Measurements from ENCODE around the gene SPIN3. TPM values are rescaled to one million over a fixed set of nuclear protein-coding genes. Genes with fewer than 3 reads are reported as not detected.
"Not testable (repeated sequence)": the region's sequence is repeated elsewhere in the genome, so short reads cannot be mapped to it uniquely, and the experiment has no call there.

The SPIN3 gene
- total RNA-seq, 1 donor from 2014 or later: 7.1 TPM

GRCh38 chrX:56947699-56948098 is 47.6 kb downstream of the SPIN3 start:
- no peak for TF ChIP-seq CTCF (IDR thresholded peaks at IDR 0.05; ENCODE audit: insufficient read depth, low read length, severe bottlenecking)
- no peak for FAIRE-seq

GRCh38 chrX:56946201-56946600 is 49.1 kb downstream of the SPIN3 start:
- H3K27me3 ChIP-seq (ENCODE audit: control insufficient read depth, insufficient read depth, low read length); H3K36me3 ChIP-seq (ENCODE audit: control insufficient read depth, insufficient read depth, low read length); H3K4me3 ChIP-seq (ENCODE audit: low read depth, low read length); FAIRE-seq: not testable (repeated sequence)
- DNase-seq (ENCODE audit: low read depth): peak; percentile 85

More at GRCh38 chrX:56947699-56948098, 47.6 kb downstream of the SPIN3 start:
- no peaks in the 10 kb centered on the region for H3K27me3 ChIP-seq (ENCODE audit: control insufficient read depth, insufficient read depth, low read length)
- no peaks in the 10 kb centered on the region for H3K36me3 ChIP-seq (ENCODE audit: control insufficient read depth, insufficient read depth, low read length)
- H3K4me3 ChIP-seq (ENCODE audit: low read depth, low read length): no peak overlapping the region
- peak; percentile 75 for DNase-seq (ENCODE audit: low read depth)

GRCh38 chrX:56945226-56945625 is 50.1 kb downstream of the SPIN3 start:
- DNase-seq (ENCODE audit: low read depth); H3K36me3 ChIP-seq (ENCODE audit: control insufficient read depth, insufficient read depth, low read length); H3K27me3 ChIP-seq (ENCODE audit: control insufficient read depth, insufficient read depth, low read length); FAIRE-seq; H3K4me3 ChIP-seq (ENCODE audit: low read depth, low read length): not testable (repeated sequence)

GRCh38 chrX:56943264-56943663 is 52.1 kb downstream of the SPIN3 start:
- TF ChIP-seq CTCF (IDR thresholded peaks at IDR 0.05; ENCODE audit: insufficient read depth, low read length, severe bottlenecking): no peak
- no peaks in the 10 kb centered on the region for H3K36me3 ChIP-seq (ENCODE audit: control insufficient read depth, insufficient read depth, low read length)
- H3K4me3 ChIP-seq (ENCODE audit: low read depth, low read length): no peak overlapping the region
- no peak for DNase-seq (ENCODE audit: low read depth)
- H3K27me3 ChIP-seq (ENCODE audit: control insufficient read depth, insufficient read depth, low read length): no peaks in the 10 kb centered on the region
- no peak for FAIRE-seq

Other genes starting within 250 kb of the SPIN3 start
- 0.79 and 5.2 TPM in 2 replicates for gene SPIN2B, start 126.0 kb upstream of the SPIN3 start, total RNA-seq
- 0.13 TPM in 1 of 2 replicates, not detected in the other for gene SPIN2A, start 141.9 kb upstream of the SPIN3 start, total RNA-seq

Data from bronchial epithelial cell (primary cell).